ENCODE data around the gene PRKD1.

PRKD1 gene

GRCh38 chr14:29804481-29805266, 123.0 kb downstream of the PRKD1 start:
- DNase-seq (ENCODE audit: low read depth) = no peak
- H3K4me3 ChIP-seq (replicated peaks; ENCODE audit: low read depth, low read length) = no peak overlapping the region
- no peak for TF ChIP-seq CTCF (IDR thresholded peaks at IDR 0.05; ENCODE audit: low read length, missing control alignments)

GRCh38 chr14:29803045-29803444, 124.6 kb downstream of the PRKD1 start:
- no peak for DNase-seq (ENCODE audit: low read depth)
- no peak overlapping the region for H3K4me3 ChIP-seq (replicated peaks; ENCODE audit: low read depth, low read length)

GRCh38 chr14:29802211-29802610, 125.4 kb downstream of the PRKD1 start:
- TF ChIP-seq CTCF (IDR thresholded peaks at IDR 0.05; ENCODE audit: low read length, missing control alignments) = no peak

More at GRCh38 chr14:29803045-29803444, 124.6 kb downstream of the PRKD1 start:
- TF ChIP-seq CTCF (IDR thresholded peaks at IDR 0.05; ENCODE audit: low read length, missing control alignments) = no peak

DNA sequence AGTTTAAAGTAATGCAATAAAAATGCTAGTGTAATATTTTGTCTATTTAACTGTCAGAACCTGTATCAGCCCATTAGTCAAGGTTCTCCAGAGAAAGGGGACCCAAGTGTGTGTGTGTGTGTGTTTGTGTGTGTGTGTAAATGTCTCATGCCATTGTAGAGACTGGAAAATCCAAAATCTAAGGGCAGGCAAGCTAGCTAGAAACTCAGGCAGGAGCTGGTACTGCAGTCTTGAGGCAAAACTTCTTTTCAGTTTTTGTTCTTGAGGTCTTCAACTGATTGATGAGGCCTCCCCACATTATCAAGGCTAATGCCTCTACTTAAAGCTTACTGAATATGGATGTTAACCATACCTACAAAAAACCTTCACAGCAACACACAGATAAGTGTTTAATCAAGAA, 126.7 kb downstream of the PRKD1 start:
- peak; percentile 26 for TF ChIP-seq CTCF (IDR thresholded peaks at IDR 0.05; ENCODE audit: low read length, missing control alignments)
- H3K4me3 ChIP-seq (replicated peaks; ENCODE audit: low read depth, low read length) = no peak overlapping the region
- DNase-seq (ENCODE audit: low read depth) = peak; percentile 10

More at GRCh38 chr14:29802211-29802610, 125.4 kb downstream of the PRKD1 start:
- DNase-seq (ENCODE audit: low read depth) = no peak
- no peak overlapping the region for H3K4me3 ChIP-seq (replicated peaks; ENCODE audit: low read depth, low read length)

GRCh38 chr14:29799464-29800095, 128.1 kb downstream of the PRKD1 start:
- no peak overlapping the region for H3K4me3 ChIP-seq (replicated peaks; ENCODE audit: low read depth, low read length)
- DNase-seq (ENCODE audit: low read depth) = no peak
- TF ChIP-seq CTCF (IDR thresholded peaks at IDR 0.05; ENCODE audit: low read length, missing control alignments) = no peak

DNA sequence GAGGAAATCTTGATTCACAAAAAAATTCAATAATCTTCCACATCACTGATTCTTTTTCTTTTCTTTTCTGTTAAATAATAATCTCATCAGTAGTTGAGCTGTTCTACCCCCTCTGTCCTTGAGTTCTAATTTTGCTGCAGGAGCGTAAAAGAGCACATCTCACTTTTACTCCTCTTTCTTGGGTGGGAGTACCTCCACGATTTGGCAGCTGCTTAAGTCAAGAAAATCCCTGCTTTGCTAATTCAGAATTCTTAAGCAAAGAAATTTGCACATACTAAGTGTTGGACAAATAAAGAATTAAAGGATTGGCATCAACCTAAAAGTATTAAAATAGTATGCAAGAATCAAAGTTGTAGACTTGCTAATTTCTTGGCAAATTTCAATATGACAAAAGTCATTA, 128.8 kb downstream of the PRKD1 start:
- H3K4me3 ChIP-seq (replicated peaks; ENCODE audit: low read depth, low read length) = no peak overlapping the region
- TF ChIP-seq CTCF (IDR thresholded peaks at IDR 0.05; ENCODE audit: low read length, missing control alignments) = no peak
- DNase-seq (ENCODE audit: low read depth) = no peak

Data from fibroblast of pulmonary artery (primary cell).